ENCODE measurements around the gene ANAPC2.

Gene ANAPC2

GRCh38 chr9:137173796-137174664, 14.3 kb downstream of the ANAPC2 start:
- no peak for DNase-seq

DNA sequence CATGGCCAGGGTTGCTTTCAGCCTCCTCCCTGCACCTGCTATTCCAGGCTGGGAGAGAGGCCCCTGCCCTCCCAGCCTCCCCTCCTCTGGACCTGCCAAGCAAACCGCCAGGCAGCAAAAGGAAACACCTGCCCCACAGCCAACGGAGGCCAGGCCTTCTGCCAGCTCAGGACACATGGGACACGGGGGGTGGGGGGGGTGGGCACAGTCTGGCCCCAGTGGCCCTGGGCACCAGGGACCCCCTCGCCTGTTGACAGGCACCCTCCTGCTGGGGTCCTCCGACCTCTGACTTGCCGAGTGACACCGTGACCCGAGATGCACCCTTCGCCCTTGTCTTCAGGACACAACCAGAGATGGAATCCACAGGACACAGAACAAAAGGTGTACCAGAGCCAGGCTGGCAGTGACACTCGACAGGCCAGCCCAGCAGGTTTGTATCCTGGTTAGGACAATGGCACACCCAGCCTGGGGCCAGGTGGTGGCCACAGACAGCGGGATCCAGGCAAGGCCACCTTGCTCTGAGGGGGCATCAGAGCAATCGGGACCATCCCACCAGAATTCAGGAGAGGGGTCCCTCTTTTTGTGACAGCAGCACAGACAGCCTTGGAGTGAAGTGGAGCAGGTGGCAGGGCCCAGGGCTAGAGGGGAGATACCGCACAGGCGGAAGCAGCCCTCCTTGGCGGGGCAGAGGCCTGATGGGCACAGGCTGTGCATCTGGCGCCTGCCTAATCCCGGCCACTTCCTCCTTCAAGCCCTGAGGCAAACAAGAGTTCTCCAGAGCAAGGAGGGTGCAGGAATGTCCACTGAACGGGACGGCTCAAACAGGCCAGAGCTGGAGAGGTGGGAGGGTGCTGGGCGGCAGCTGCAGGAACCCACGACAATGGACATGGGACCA, 15.2 kb downstream of the ANAPC2 start:
- no peak for DNase-seq

DNA sequence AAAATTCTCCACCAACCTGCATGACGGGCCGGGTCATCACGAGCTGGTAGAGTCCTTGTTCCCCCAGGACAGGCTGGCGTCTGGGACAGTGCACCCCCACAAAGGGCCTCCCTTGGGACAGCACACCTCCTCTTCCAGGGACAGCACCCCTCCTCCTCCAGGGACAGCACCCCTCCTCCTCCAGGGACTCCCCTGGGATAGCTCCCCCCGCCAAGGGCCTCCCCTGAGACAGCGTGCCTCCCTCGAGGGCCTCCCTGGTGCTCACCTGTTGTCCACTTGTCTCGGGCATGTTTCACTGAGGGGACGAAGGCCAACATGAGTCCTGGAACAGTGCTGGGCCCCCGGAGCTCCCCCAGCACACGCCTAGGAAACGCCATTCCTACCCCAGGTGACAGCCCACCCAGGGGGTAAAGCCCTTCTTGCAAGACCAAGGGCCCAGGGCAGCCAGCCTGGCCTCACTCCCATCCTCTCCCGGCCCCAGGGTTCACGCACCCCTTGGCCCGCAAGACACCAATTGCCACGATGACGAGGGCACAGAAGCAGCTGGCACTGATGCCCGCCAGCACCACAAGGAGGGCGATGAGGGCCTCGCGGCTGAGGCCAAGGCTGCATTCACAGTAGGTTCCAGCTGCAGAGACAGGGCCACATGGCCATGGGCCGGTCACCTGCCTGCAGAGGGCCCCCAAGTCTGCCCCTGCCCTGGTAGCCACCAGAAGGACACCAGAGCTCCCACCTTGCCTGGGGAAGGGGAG, 17.0 kb downstream of the ANAPC2 start:
- no peak for DNase-seq

- DNase-seq: no peak
Measured at GRCh38 chr9:137170486-137171148, 17.7 kb downstream of the ANAPC2 start.

DNA sequence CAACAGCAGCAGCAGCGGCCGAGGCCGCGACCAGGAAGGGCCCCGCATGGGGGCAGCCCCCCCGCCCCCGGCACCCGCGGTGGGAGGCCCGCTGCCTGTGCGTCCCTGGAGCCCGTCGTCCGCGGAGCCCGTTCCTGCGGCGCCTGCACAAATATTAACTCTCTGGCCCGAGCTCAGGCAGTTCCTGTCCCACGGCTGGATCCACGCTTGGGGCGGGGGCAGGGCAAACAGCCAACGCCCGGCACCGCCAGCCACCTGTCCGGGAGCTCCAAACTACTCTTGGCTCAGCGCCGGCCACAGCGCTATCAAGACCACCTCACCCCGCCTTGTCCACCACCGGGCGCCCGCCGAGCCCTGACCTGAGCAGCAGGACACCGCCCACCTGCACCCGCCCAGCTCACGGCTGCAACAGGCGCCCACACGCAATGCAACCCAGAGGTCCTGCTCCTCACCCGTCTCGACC, 18.4 kb downstream of the ANAPC2 start, which contains the start of gene LRRC26:
LRRC26 (minus strand) TSS at position 156 of the 463 bp plus-strand sequence; CDS start at position 48, 108 bp downstream.
- no peak for DNase-seq

GRCh38 chr9:137168904-137169856, 19.2 kb downstream of the ANAPC2 start:
- DNase-seq: no peak

DNA sequence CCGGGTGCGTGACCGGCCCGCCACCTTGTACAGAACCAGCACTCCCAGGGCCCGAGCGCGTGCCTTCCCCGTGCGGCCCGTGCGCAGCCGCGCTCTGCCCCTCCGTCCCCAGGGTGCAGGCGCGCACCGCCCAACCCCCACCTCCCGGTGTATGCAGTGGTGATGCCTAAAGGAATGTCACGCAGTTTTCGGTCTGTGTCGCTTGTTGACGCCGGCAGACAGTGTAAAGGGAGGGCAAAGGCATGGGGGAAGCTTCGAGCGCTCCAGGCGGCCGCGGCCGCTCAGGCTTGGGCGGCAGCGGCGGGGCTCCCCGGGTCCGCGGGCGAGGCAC, 19.8 kb downstream of the ANAPC2 start:
- no peak for DNase-seq

DNA sequence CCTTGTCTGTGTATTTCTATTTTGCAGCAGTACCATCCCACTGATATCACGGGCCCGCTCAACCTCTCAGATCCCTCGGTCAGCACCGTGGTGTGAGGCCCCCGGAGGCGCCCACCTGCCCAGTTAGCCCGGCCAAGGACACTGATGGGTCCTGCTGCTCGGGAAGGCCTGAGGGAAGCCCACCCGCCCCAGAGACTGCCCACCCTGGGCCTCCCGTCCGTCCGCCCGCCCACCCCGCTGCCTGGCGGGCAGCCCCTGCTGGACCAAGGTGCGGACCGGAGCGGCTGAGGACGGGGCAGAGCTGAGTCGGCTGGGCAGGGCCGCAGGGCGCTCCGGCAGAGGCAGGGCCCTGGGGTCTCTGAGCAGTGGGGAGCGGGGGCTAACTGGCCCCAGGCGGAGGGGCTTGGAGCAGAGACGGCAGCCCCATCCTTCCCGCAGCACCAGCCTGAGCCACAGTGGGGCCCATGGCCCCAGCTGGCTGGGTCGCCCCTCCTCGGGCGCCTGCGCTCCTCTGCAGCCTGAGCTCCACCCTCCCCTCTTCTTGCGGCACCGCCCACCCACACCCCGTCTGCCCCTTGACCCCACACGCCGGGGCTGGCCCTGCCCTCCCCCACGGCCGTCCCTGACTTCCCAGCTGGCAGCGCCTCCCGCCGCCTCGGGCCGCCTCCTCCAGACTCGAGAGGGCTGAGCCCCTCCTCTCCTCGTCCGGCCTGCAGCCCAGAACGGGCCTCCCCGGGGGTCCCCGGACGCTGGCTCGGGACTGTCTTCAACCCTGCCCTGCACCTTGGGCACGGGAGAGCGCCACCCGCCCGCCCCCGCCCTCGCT, 20.4 kb downstream of the ANAPC2 start:
- DNase-seq: no peak

GRCh38 chr9:137167277-137167746, 21.0 kb downstream of the ANAPC2 start:
- DNase-seq: no peak

GRCh38 chr9:137166380-137167229, 21.8 kb downstream of the ANAPC2 start:
- DNase-seq: no peak

- no peak for DNase-seq
Measured at GRCh38 chr9:137165250-137165836, 23.0 kb downstream of the ANAPC2 start.

DNA sequence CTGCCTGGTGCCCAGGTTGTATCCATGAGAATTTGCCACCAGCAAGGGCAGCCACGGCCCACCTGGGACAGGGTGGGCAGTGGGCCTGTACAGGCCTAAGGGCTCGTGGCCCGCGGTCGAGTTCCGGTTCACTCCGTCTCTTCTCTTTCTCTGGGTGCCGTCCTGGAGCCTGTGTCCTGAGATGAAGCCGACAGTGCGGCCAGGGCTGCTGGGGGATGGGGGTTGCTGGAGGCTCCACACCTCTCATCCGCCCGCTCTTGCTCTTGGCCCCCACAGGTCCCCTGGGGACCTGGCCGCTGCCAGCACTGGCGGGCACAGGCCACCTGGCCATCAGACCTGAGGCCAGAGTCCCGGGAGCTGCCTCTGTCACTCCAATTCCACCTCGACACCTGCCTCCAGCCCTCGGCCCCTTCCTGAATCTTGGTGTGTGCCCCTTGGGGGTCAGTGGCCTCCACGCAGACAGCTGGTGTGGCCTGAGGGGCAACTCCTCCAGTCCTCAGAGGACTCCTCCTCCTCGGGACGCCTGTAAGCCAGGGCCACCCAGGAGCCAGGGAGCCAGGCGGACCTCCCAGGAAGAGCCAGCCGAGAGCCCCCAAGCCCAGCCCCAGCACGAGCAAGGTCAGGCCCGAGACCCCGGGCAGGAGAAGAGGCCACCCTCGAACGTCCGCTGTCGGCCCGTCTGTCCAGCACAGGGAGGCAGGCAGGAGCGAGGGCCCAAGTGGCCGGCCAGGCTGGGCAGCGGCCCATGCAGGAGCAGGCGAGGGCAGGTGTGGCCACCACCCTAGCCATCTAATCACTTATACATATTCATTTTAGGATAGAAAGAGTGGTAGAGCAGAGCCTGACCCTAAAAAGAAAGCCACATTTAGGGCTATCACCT, 23.8 kb downstream of the ANAPC2 start:
- DNase-seq: no peak

DNA sequence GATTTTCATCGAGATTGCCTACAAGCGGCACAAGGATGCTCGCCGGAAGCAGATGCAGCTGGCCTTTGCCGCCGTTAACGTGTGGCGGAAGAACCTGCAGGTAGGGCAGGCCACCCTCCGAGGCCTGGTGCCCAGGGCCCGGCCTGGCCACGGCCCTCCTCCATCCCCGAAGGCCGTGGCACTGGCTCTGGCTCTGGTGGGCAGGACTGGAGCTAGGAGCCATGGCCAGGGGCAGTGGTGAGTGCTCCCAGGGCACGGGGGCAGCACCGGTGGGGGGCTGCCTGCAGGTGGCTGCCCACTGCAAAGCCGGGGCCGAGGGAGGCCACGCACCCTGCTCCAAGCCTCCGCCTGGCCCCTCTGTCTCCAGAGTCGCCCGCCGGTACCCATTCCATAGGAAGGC, 24.6 kb downstream of the ANAPC2 start:
- no peak for DNase-seq

- DNase-seq: no peak
Measured at GRCh38 chr9:137163365-137163715, 25.0 kb downstream of the ANAPC2 start.

DNA sequence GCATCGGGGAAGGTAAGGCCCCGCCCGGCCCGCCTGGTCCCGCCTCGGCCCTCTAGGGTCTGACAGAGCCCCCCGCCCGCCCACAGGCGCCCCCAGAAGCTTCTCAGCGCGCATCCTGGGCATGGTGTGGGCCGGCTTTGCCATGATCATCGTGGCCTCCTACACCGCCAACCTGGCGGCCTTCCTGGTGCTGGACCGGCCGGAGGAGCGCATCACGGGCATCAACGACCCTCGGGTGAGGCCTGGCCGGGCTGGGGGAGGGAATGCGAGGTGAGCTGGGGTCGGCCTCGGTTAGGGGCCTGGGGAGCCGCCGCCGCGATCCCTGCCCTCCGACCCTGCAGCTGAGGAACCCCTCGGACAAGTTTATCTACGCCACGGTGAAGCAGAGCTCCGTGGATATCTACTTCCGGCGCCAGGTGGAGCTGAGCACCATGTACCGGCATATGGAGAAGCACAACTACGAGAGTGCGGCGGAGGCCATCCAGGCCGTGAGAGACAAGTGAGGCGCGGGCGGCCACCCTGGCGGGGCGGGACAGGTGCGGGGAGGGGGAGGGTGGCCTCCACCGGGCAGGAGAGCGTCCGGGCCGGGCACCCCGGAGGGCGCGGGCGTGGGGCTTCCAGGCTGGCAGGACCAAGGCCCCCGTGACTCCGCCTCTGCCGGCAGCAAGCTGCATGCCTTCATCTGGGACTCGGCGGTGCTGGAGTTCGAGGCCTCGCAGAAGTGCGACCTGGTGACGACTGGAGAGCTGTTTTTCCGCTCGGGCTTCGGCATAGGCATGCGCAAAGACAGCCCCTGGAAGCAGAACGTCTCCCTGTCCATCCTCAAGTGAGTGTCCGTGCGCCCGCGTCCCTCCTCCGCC, 25.6 kb downstream of the ANAPC2 start:
- no peak for DNase-seq

- DNase-seq: no peak
Measured at GRCh38 chr9:137161558-137162486, 26.5 kb downstream of the ANAPC2 start.

Measured in NCI-H1048 (cell line).